HepG2 (cell line): ENCODE measurements around the gene ARRDC1.

Experiments
- CEBPB ChIP-seq: IDR thresholded peaks from 2 replicates; pipeline ENCODE4 v1.6.1; 2011; ENCODE audit warnings: low read depth, low read length, improper control_type of control experiment, borderline replicate concordance
- CHD4 ChIP-seq: fragments of 200-600 bp; sonication (generic); IDR thresholded peaks from 2 replicates; pipeline ENCODE4 v1.7.0; 2017; ENCODE audit warnings: mild to moderate bottlenecking, low read length, borderline replicate concordance
- CTCF ChIP-seq: sonication (generic); formaldehyde crosslinking; IDR thresholded peaks from 2 replicates; pipeline ENCODE4 v1.5.0; 2020; ENCODE audit warnings: mild to moderate bottlenecking, missing genetic modification reagents, moderate library complexity
- FOSL2 ChIP-seq: sonication (generic); formaldehyde crosslinking; IDR thresholded peaks from 2 replicates; pipeline ENCODE4 v1.4.0; 2020; ENCODE audit warnings: missing genetic modification reagents
- MLLT10 ChIP-seq: sonication (generic); formaldehyde crosslinking; IDR thresholded peaks from 2 replicates; pipeline ENCODE4 v1.4.0; 2020; ENCODE audit warnings: missing genetic modification reagents
- PATZ1 ChIP-seq: sonication (generic); formaldehyde crosslinking; IDR thresholded peaks from 2 replicates; pipeline ENCODE4 v1.4.0; 2020; ENCODE audit warnings: missing genetic modification reagents
- PLSCR1 ChIP-seq: sonication (generic); formaldehyde crosslinking; IDR thresholded peaks from 2 replicates; pipeline ENCODE4 v1.5.0; 2020; ENCODE audit warnings: missing genetic modification reagents, mild to moderate bottlenecking, borderline replicate concordance
- REST ChIP-seq, 2 experiments: IDR thresholded peaks; 2 replicates each; pipeline ENCODE4 v1.6.1; 2011 to 2012; ENCODE audit warnings: low read length in 2 of 2, borderline replicate concordance in 1 of 2, low read depth in 1 of 2, mild to moderate bottlenecking in 1 of 2, moderate library complexity in 1 of 2
- ZNF570 ChIP-seq: sonication (generic); formaldehyde crosslinking; IDR thresholded peaks from 2 replicates; pipeline ENCODE4 v1.4.0; 2020; ENCODE audit warnings: mild to moderate bottlenecking, missing genetic modification reagents, borderline replicate concordance

- no peak for TF ChIP-seq CTCF (CRISPR knock-in tag)
- TF ChIP-seq PATZ1, result no peak
- no peak for TF ChIP-seq REST (IDR thresholded peaks at IDR 0.05; ENCODE audit: borderline replicate concordance in 1 of 2, low read depth in 1 of 2, low read length in 2 of 2)
- no peak for TF ChIP-seq ZNF570 (CRISPR knock-in tag)
- TF ChIP-seq CEBPB, result no peak
- no peak for TF ChIP-seq CHD4
- TF ChIP-seq FOSL2 (CRISPR knock-in tag), result no peak
- TF ChIP-seq MLLT10 (CRISPR knock-in tag), result no peak
- TF ChIP-seq PLSCR1 (CRISPR knock-in tag), result no peak
Measured at GRCh38 chr9:137580954-137581322, 24.5 kb upstream of the ARRDC1 start.
